Measurements from ENCODE around the gene PGM2L1.
"Not testable (repeated sequence)": the region's sequence is repeated elsewhere in the genome, so short reads cannot be mapped to it uniquely, and the experiment has no call there.

PGM2L1 gene

DNA sequence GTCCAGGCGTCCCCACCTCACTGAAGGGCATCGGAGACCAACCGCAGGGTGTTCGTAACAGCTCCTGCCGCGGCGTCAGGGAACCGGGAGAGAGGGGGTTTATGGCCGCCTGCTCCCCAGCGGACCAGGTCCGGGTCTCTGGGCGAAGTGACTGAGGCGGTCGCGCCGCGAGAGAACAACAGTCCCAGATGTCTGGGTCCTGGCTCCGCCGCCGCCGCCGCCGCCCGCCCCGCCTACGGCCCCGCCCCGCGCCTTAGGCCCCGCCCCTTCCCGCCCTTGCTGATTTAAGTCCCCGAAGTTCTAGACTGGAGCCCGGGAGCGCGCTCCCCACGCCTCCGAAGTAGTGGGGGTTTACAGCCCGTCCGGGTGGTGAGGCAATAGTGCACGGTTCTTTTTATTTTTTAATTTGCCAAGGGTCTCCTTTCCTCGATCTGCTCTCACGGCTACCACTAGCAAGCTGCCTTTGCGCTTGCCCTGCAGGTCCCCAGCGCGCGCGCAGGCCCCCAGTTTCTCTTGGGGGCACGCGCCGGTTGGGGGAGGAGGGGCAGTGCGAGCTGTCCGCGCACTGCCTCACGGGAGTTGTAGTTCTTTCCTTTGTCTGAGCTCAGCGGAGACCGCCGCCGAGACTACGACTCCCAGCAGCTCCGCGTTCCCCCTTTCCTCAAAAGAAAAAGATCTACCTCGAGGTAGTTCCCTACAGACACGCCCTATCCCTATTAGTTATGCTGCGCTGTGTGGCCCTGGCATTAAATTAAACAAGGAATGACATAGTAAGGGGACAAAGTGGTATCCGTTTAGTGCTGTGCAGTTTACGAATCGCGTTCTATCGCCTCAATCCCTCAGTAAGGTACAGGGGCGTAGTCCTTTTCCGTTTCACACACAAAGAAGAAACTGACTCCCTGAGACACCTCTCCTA lies at the start of gene PGM2L1:
Gene PGM2L1, minus strand, starts transcription at position 190 of the 916 bp plus-strand sequence. CDS start 272 bp downstream, outside the sequence.
- DNase-seq (ENCODE audit: low read depth): peak; percentile 91

- DNase-seq (ENCODE audit: low read depth): no peak
Measured at GRCh38 chr11:74447720-74448119, 49.5 kb upstream of the PGM2L1 start.

DNA sequence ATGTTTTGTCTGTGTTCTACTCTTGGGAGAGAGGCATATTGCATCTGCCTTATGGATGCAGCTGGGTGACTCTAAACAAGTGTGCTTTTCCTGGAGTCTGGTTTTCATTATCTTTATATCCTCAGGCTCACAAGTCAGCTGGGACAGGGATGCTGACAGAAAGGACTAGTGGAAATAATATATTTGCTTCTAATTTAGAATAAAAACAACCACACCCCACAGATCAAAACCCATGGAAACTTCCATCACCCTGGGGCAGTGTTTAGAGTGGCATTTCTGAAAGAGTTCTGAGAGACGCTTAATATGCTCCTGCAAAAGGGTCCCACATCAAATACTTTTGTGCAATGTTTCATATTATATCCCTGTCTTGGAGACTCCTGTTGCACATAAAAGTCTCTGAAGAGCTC lies 48.3 kb upstream of the PGM2L1 start:
- no peak for DNase-seq (ENCODE audit: low read depth)

DNA sequence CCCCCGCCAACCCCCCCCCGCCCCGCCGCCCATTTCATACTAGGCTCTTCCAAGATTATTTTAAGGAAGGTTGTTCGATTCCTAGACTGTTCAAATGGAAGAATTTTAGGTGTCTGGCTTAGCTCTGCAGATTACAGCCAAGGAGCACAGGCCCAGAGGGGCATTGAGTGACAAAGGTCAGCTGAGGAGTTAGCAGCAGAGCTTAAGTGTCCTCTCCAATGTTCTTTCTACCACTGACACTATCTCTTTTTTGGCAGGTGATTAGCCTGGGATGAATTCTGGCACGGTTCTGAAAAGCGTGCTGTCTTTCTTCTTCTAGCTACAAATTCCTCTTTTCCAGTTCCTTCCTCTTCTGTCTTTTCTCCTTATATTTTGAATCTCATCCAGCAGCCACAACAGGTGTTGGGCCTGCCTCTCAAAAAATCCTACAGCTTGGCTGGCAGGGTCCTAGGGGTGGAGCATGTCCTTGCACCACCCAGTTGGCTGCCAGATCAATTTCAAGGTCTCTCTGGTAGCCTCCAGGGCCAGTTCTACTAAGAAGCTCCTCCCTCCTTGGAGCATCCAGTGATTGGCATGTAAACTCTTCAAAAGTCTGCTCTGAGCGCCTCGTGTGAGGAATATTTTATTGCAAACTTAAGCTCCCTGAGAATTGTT lies 46.1 kb upstream of the PGM2L1 start:
- no peak for DNase-seq (ENCODE audit: low read depth)

GRCh38 chr11:74443071-74443864 lies 45.0 kb upstream of the PGM2L1 start:
- DNase-seq (ENCODE audit: low read depth): no peak

GRCh38 chr11:74442636-74443035 lies 44.4 kb upstream of the PGM2L1 start:
- no peak for DNase-seq (ENCODE audit: low read depth)

GRCh38 chr11:74438681-74439080 lies 40.4 kb upstream of the PGM2L1 start:
- no peak for DNase-seq (ENCODE audit: low read depth)

GRCh38 chr11:74437441-74438042 lies 39.3 kb upstream of the PGM2L1 start:
- DNase-seq (ENCODE audit: low read depth): no peak

- DNase-seq (ENCODE audit: low read depth): no peak
Measured at GRCh38 chr11:74434528-74434927, 36.3 kb upstream of the PGM2L1 start.

GRCh38 chr11:74429205-74429604 lies 31.0 kb upstream of the PGM2L1 start:
- no peak for DNase-seq (ENCODE audit: low read depth)

DNA sequence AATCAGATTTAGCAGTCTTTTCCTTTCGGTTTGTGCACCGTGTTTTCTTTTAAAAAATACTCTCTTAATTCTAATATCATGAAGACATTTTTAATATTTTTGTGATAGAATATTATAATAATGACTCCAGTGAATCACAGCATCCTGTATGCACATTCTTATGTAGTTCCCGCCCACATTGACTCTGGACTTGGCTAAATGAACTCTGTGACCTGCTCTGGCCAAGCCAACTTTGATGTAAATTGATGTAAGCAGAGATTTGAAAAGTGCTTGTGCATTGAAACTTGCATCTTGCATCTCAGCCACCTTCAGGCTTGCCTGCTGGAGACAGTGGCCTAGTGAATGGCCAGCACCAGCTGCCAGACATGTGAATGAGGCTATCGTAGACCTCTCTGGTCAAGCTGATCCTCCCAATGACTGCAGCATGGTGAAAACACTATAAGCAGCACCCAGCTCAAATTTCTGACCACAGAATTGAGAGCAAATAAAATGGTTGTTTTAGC lies 29.2 kb upstream of the PGM2L1 start:
- no peak for DNase-seq (ENCODE audit: low read depth)

DNA sequence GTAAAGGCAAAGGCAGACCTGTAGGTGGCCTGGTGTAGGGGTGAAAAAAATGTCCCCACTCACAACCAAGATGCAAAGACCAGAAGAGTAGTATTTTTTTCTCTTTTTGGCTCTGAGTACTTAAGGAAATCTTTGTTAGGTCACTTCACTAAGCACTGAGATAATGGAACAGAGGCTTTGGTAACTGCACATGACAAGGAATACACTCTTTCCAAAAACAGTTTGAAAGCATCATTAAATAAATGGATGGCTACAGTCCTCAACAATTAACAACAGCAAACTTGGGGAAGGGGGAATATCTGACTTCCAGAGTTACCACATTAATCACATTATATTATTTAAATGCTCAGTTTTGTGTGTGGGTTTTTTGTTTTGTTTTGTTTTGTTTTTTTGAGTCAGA lies 26.9 kb upstream of the PGM2L1 start:
- DNase-seq (ENCODE audit: low read depth): no peak

GRCh38 chr11:74418509-74418895 lies 20.3 kb upstream of the PGM2L1 start:
- DNase-seq (ENCODE audit: low read depth): no peak

DNA sequence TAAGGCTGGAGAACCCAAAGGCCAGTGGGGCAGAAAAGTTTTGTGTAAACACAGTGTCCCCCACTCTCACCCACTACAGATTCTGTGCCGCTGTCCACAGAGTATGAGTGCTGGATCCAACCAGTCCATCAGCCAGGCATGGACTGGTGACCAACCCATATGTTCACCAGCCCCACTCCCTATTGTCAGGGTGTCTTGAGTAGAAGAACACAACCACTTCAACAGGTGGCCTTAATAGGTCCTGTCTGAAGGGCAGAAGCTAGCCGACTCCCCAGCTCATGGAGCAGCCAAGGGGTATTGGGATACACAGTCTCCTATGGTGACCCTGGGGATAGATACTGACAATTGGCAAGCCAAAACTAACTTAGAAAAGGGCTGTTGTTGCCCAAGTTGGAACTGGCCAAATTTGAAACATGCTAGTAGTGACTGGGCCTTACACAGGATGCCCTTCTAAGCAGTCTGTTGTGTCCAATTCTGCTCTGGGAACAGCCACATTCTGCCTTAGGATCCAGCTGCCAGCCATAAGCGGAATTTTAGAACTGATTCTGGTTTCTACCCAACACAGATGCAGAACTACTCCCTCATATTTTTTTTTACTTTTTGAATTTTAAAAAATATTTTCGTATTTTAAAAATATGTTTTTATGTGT lies 19.8 kb upstream of the PGM2L1 start:
- DNase-seq (ENCODE audit: low read depth): no peak

GRCh38 chr11:74417379-74417804 lies 19.2 kb upstream of the PGM2L1 start:
- DNase-seq (ENCODE audit: low read depth): no peak

DNA sequence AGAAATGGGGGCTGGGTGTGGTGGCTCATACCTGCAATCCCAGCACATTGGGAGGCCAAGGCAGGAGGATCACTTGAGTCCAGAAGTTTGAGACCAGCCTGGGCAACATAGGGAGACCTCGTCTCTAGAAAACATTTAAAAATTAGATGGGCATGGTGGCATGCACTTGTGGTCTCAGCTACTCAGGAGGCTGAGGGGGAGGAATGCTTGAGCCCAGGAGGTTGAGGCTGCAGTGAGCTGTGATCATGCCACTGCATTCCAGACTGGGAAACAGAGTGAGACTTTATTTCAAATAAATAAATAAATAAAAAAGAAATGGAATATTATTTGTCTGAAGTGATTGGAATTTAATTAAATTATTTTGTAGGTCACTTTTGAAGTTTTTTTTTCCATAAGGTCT lies 18.7 kb upstream of the PGM2L1 start:
- not testable (repeated sequence) for DNase-seq (ENCODE audit: low read depth)

DNA sequence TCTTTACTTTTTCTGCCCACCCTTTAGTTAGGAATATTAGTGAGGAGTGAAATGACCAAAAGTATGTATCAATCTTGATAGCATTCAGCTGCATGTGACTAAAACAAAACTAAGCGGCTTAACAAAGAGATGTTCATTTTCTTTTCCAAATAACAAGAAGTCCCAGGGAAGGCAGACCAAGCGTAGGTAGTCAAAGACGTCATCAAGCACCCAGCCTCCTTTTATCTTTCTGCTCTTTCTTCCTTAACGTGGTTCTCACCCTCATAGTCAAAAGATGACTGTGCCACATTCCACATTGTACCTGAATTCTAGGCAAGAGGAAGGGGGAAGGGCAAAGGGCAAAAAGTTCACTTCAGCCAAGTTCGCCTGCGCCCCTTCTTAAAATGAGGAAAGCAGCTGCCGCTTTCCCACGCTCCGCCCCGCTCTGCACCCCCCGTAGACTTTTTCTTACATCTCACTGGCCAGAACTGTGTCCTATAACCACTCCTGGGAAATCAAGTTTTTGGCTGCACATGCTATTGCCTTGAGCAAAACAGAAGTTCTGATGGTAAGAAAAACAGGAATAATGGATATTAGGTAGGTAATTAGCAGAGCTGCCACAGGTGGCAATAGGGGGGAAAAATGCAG lies 14.6 kb upstream of the PGM2L1 start:
- DNase-seq (ENCODE audit: low read depth): no peak

DNA sequence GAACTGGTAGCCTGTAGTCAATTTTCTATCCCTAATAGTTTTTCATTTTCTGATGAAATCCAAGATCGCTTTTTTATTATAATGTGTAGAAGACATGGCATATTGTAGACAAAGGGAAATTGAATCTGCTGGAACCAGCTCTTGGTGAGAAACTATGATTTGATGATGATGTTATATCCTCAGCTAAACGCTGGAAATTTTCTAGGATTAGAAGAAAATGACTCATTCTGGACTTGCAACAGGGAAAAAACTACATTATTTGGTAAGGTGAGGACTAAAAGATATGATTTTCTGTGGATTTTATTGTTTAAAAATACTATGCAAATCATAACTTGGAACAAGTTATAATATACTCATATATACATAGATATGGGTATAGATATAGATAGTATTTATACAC lies 14.1 kb upstream of the PGM2L1 start:
- no peak for DNase-seq (ENCODE audit: low read depth)

DNA sequence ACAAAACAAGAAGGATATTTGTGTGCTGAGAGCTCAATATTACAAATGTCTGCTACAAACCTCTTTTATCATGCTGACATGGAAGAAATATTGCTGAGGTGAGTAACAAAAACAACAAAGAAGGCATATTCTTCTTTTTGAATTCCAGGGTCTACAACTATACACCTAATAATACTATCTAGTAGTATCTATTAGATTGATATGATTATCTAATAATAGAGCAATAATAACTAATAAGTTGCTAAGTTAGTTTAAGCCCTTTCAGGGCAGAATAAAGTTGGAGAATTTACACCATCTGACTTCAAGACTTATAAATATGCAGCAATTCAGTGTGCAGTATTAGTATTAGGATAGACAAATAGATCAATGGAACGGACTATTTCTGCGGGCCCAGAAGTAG lies 11.4 kb upstream of the PGM2L1 start:
- no peak for DNase-seq (ENCODE audit: low read depth)

DNA sequence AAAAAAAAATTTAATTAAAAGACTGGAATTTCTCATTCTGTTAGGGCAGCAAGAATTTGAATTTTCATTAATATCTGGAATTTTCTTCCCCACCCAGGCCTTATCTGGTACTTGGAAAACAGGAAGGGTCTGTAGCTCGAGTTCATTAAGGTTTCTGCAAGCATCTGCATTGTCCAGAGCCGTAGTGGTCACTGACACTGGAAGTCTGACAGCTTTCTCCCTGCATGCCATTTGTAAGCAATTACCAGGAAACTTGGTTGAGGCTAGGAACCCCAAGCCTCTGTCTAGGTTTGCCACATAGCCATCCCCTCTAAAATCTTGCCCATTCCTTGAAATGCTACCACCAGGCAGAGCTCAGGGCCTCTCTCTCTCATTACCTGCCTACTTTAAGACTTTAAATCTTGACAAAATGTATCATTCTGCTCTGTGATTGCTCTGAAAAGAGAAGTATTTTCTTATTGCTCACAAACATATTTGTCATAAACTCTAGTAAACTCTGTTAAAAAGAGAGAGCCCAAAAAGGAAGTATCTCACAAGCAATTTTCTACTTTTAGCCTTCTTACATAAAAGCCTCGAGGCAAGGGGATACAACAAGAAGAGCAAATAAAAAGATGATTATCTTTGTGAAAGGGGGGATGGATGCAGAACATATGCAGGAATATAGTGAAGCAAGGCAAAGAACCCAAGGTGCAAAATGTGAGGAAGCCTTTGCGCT lies 5.5 kb upstream of the PGM2L1 start:
- no peak for DNase-seq (ENCODE audit: low read depth)
